T-helper 17 cell (primary cell): ENCODE measurements around the gene USP27X. TPM values are rescaled to one million over a fixed set of nuclear protein-coding genes. Genes with fewer than 3 reads are reported as not detected.

Experiments used
- ATAC-seq: fragments of 150-1000 bp; cut with Tn5 transposase; 2 replicates; pipeline ENCODE4 v1.10.0; 2021; ENCODE audit warnings: mild to moderate bottlenecking, moderate library complexity
- DNase-seq, 3 donors: peaks; one replicate each; pipeline versions ENCODE4 v3.0.0 to v3.0.0-alpha.2; 2020 to 2021
- H3K9me3 ChIP-seq: one replicate; pipeline ENCODE4 v1.7.0; 2013; ENCODE audit warnings: low read length, mild to moderate bottlenecking; ENCODE audit not compliant: control insufficient read depth, poor library complexity, severe bottlenecking
- H3K27ac Mint-ChIP-seq: one replicate; pipeline ENCODE4 v1.8.0; 2022; ENCODE audit warnings: mild to moderate bottlenecking, moderate library complexity, mixed read lengths
- H3K27me3 Mint-ChIP-seq: one replicate; pipeline ENCODE4 v1.8.0; 2022; ENCODE audit warnings: mixed read lengths
- H3K36me3 Mint-ChIP-seq: one replicate; pipeline ENCODE4 v1.8.0; 2022; ENCODE audit warnings: low read depth, mixed read lengths
- H3K4me1 Mint-ChIP-seq: one replicate; pipeline ENCODE4 v1.8.0; 2022; ENCODE audit warnings: mild to moderate bottlenecking, mixed read lengths
- H3K4me3 Mint-ChIP-seq: one replicate; pipeline ENCODE4 v1.8.0; 2022; ENCODE audit warnings: mild to moderate bottlenecking, moderate library complexity, mixed read lengths
- total RNA-seq, 4 donors: library from RNA in 2 of 4; stranded (reverse) in 2 of 4; gene quantifications; one replicate each; pipeline ENCODE4 v1.2.3 and lab custom pipeline; 2022 to 2026

The USP27X gene
- total RNA-seq, 2 donors from 2014 or later: 2.5 to 3.5 TPM

GRCh38 chrX:49912086-49912485, 32.8 kb downstream of the USP27X start:
- DNase-seq (no peak), ATAC-seq (no peak)
- Mint-ChIP-seq H3K27ac (no peak overlapping the region), H3K4me1 (peaks cover 12% of the 10 kb centered on the region), H3K27me3 (peaks cover 5% of the 10 kb centered on the region), H3K4me3 (no peak overlapping the region), H3K36me3 (no peaks in the 10 kb centered on the region)
- no peaks in the 10 kb centered on the region for H3K9me3 ChIP-seq

- no peak overlapping the region for H3K4me3 Mint-ChIP-seq
- ATAC-seq (no peak), DNase-seq (no peak)
- H3K27me3 Mint-ChIP-seq: peaks cover 5% of the 10 kb centered on the region
- H3K27ac Mint-ChIP-seq: no peak overlapping the region
- H3K4me1 Mint-ChIP-seq: peaks cover 12% of the 10 kb centered on the region
- H3K9me3 ChIP-seq: no peaks in the 10 kb centered on the region
- no peaks in the 10 kb centered on the region for H3K36me3 Mint-ChIP-seq
Measured at GRCh38 chrX:49912861-49913260, 33.6 kb downstream of the USP27X start.

GRCh38 chrX:49915361-49916222, 36.3 kb downstream of the USP27X start:
- Mint-ChIP-seq H3K36me3 (no peaks in the 10 kb centered on the region), H3K4me1 (peaks cover under 1% of the 10 kb centered on the region), H3K27me3 (no peaks in the 10 kb centered on the region), H3K27ac (no peak overlapping the region), H3K4me3 (no peak overlapping the region)
- DNase-seq: peak in 2 of 3 donors; percentile 13 to 25
- ATAC-seq: peak; percentile 72
- H3K9me3 ChIP-seq: no peaks in the 10 kb centered on the region

DNA sequence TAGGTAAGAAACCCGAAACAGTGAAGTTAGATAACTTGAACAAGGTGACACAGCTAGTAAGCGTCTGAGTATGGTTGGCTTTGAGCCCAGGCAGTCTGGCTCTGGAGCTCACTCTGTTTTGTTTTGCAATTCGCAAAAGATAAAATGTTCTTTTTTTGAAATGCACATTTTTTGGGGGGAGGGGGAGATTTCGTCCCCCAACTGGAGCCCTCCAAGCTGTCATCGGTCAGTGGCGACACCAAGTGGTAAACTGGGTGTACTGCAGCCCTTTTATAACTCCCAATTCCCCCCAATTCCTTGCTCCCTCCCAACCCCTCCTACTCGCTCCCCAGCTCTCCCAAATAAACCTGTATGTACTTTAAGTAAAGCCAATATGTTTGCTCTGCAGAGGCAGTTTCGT, 40.3 kb downstream of the USP27X start:
- no peaks in the 10 kb centered on the region for H3K4me1 Mint-ChIP-seq
- H3K4me3 Mint-ChIP-seq: no peak overlapping the region
- H3K36me3 Mint-ChIP-seq: no peaks in the 10 kb centered on the region
- ATAC-seq: no peak
- H3K27ac Mint-ChIP-seq: no peak overlapping the region
- no peaks in the 10 kb centered on the region for H3K9me3 ChIP-seq
- DNase-seq: peak; percentile 5 to 10 (median 9)
- H3K27me3 Mint-ChIP-seq: no peaks in the 10 kb centered on the region

- Mint-ChIP-seq H3K36me3 (no peaks in the 10 kb centered on the region), H3K27me3 (no peaks in the 10 kb centered on the region)
- no peak for ATAC-seq
Measured at GRCh38 chrX:49921109-49921508, 41.8 kb downstream of the USP27X start.

DNA sequence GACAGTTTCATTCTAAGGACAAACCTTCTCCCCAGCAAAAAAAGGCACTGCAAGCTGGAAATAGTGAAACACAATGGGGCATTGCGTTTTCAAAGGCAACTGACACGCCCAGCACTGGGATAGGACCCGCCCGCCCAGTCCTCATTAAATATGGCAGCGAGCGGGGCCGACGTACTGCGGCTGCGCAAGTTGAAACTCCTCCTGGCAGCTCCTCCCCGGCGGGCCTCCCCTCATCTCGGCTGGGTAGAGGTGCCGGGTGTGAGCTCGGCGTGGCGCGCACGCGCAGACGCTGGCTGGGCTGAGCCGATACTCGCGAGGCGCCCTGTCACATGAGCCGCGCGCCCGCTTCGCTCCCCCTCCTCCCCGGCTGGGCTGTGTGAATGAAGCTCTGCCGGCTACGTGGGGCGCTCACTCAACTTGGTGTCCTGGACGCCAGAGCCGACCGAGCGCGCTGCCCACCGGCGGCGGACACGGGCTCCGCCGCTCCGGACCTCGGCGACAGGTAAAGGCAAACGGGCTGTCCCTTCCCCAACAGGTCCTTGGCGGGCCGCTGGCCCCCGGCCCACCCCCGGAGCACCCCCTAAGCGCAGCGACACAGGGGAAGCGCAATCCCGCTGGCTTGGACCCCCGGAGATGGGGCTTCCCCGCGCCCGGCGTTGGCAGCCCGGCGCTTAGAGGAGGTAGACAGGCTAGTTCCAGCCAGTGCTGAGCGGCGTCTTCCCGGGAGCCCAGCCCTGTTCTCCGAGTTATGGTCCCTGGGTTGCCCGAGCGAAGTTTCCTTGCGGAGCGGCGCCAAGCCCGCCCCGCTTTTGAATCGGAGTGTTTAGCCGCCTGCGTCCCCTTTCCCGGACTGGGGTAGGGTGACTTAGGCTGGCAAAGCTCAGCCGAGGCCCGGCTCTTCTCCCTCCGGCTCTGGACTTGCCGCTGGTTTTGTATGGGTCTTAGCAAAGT, 43.3 kb downstream of the USP27X start, which contains the start of gene CLCN5:
TSS of gene CLCN5 (plus strand) at position 306 of the 951 bp plus-strand sequence. CDS start 2,703 bp downstream, outside the sequence.
- H3K4me3 Mint-ChIP-seq: peak within 1 kb of the TSS; percentile 83
- H3K9me3 ChIP-seq: no peaks in the 10 kb centered on the region
- peaks cover 4% of the 10 kb centered on the region for H3K4me1 Mint-ChIP-seq
- H3K36me3 Mint-ChIP-seq: peaks cover 2% of the 10 kb centered on the region
- H3K27ac Mint-ChIP-seq: no peak within 1 kb of the TSS
- DNase-seq: peak; percentile 89 to 92 (median 89)
- peak; percentile 95 for ATAC-seq
- no peaks in the 10 kb centered on the region for H3K27me3 Mint-ChIP-seq

More at GRCh38 chrX:49921109-49921508, 41.8 kb downstream of the USP27X start:
- Mint-ChIP-seq H3K4me3 (no peak overlapping the region), H3K4me1 (no peaks in the 10 kb centered on the region), H3K27ac (no peak overlapping the region)
- H3K9me3 ChIP-seq: no peaks in the 10 kb centered on the region
- no peak for DNase-seq

DNA sequence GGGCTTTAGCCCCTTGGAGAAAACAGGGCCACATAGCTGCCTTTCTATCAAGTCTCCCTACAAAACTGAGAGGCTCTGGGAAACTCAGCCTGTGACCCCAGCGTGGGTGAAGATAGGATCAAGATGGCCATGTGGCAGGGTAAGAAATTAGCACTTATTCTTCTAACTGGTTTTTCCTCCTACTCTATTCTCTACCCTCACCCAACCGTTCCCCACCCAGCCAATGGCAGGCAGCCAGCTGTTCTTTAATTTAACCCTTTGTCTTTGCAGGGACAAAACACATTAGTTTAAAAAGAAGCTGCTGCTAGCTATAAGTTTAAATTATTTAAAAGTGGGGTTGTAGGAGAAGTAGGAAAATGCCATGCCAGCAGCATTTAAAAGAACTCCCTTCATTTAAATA, 45.9 kb downstream of the USP27X start:
- no peak for ATAC-seq
- Mint-ChIP-seq H3K4me3 (no peak overlapping the region), H3K4me1 (peaks cover 6% of the 10 kb centered on the region), H3K27me3 (no peaks in the 10 kb centered on the region), H3K36me3 (peaks cover 2% of the 10 kb centered on the region), H3K27ac (no peak overlapping the region)
- no peaks in the 10 kb centered on the region for H3K9me3 ChIP-seq
- DNase-seq: no peak

- H3K4me3 Mint-ChIP-seq: no peak overlapping the region
- H3K27ac Mint-ChIP-seq: no peak overlapping the region
- peaks cover 6% of the 10 kb centered on the region for H3K4me1 Mint-ChIP-seq
- H3K27me3 Mint-ChIP-seq: no peaks in the 10 kb centered on the region
- H3K36me3 Mint-ChIP-seq: peaks cover 2% of the 10 kb centered on the region
- ATAC-seq (no peak), DNase-seq (no peak)
- no peaks in the 10 kb centered on the region for H3K9me3 ChIP-seq
Measured at GRCh38 chrX:49930039-49930438, 50.8 kb downstream of the USP27X start.

Other genes starting within 250 kb of the USP27X start
- gene PAGE1, start 183.5 kb upstream of the USP27X start, total RNA-seq: not detected
- gene PAGE4, start 50.2 kb upstream of the USP27X start, total RNA-seq: not detected
- gene CLCN5, start 43.1 kb downstream of the USP27X start, total RNA-seq: 1 to 10 TPM; 2.2 to 2.8 TPM